ENCODE results near the gene APBA2. TPM values are rescaled to one million over a fixed set of nuclear protein-coding genes. Genes with fewer than 3 reads are reported as not detected.

Gene APBA2
- total RNA-seq, 4 donors from 2014 or later = 1.3 to 7.0 (median 2.4) TPM

GRCh38 chr15:28974142-28974541, 88.4 kb downstream of the APBA2 start:
- WGBS = 89% methylated on average over 7 of the region's 7 CpGs
- no peak overlapping the region for H3K27ac ChIP-seq
- H3K9me3 ChIP-seq = no peaks in the 10 kb centered on the region
- H3K4me1 ChIP-seq = no peaks in the 10 kb centered on the region
- no peak for TF ChIP-seq EP300 (IDR thresholded peaks at IDR 0.05)
- no peak for TF ChIP-seq POLR2A (IDR thresholded peaks at IDR 0.05)
- TF ChIP-seq CTCF (IDR thresholded peaks at IDR 0.05) = no peak
- TF ChIP-seq POLR2AphosphoS5 (IDR thresholded peaks at IDR 0.05) = no peak
- H3K36me3 ChIP-seq = no peaks in the 10 kb centered on the region
- DNase-seq (ENCODE audit: low spot score in 2 of 2) = no peak
- H3K4me3 ChIP-seq = no peak overlapping the region
- peaks cover 9% of the 10 kb centered on the region for H3K27me3 ChIP-seq

- WGBS = 14% methylated on average over 2 of the region's 2 CpGs
- TF ChIP-seq POLR2AphosphoS5 (IDR thresholded peaks at IDR 0.05) (no peak), EP300 (IDR thresholded peaks at IDR 0.05) (no peak), POLR2A (IDR thresholded peaks at IDR 0.05) (no peak), CTCF (IDR thresholded peaks at IDR 0.05) (peak in 1 of 2 donors; percentile 41)
- Histone ChIP-seq H3K4me1 (no peaks in the 10 kb centered on the region), H3K9me3 (no peaks in the 10 kb centered on the region), H3K4me3 (no peak overlapping the region), H3K27me3 (peaks cover 8% of the 10 kb centered on the region), H3K36me3 (no peaks in the 10 kb centered on the region), H3K27ac (no peak overlapping the region)
- DNase-seq (ENCODE audit: low spot score in 2 of 2) = no peak
Measured at GRCh38 chr15:28975766-28976179, 90.0 kb downstream of the APBA2 start.

- no peak for TF ChIP-seq CTCF (IDR thresholded peaks at IDR 0.05)
- no peak for TF ChIP-seq POLR2AphosphoS5 (IDR thresholded peaks at IDR 0.05)
- TF ChIP-seq EP300 (IDR thresholded peaks at IDR 0.05) = no peak
- TF ChIP-seq POLR2A (IDR thresholded peaks at IDR 0.05) = no peak
- DNase-seq (ENCODE audit: low spot score in 2 of 2) = no peak
- H3K4me1 ChIP-seq = no peaks in the 10 kb centered on the region
- no peak overlapping the region for H3K4me3 ChIP-seq
- no peaks in the 10 kb centered on the region for H3K27me3 ChIP-seq
- H3K9me3 ChIP-seq = no peaks in the 10 kb centered on the region
- WGBS = 68% methylated on average over 6 of the region's 6 CpGs
- H3K27ac ChIP-seq = no peak overlapping the region
- no peaks in the 10 kb centered on the region for H3K36me3 ChIP-seq
Measured at GRCh38 chr15:28977377-28978010, 91.7 kb downstream of the APBA2 start.

- H3K4me3 ChIP-seq = no peak overlapping the region
- H3K9me3 ChIP-seq = no peaks in the 10 kb centered on the region
- DNase-seq (ENCODE audit: low spot score in 2 of 2) = no peak
- no peak overlapping the region for H3K27ac ChIP-seq
- no peaks in the 10 kb centered on the region for H3K27me3 ChIP-seq
- no peaks in the 10 kb centered on the region for H3K4me1 ChIP-seq
- TF ChIP-seq POLR2A (IDR thresholded peaks at IDR 0.05) (no peak), CTCF (IDR thresholded peaks at IDR 0.05) (no peak), EP300 (IDR thresholded peaks at IDR 0.05) (no peak), POLR2AphosphoS5 (IDR thresholded peaks at IDR 0.05) (no peak)
- 86% methylated on average over 7 of the region's 7 CpGs for WGBS
- no peaks in the 10 kb centered on the region for H3K36me3 ChIP-seq
Measured at GRCh38 chr15:28978011-28978378, 92.2 kb downstream of the APBA2 start.

- TF ChIP-seq CTCF (IDR thresholded peaks at IDR 0.05) (no peak), POLR2A (IDR thresholded peaks at IDR 0.05) (no peak), EP300 (IDR thresholded peaks at IDR 0.05) (no peak), POLR2AphosphoS5 (IDR thresholded peaks at IDR 0.05) (no peak)
- no peak overlapping the region for H3K27ac ChIP-seq
- WGBS = 81% methylated on average over 3 of the region's 3 CpGs
Measured at GRCh38 chr15:28978661-28979060, 92.9 kb downstream of the APBA2 start.

More at GRCh38 chr15:28978661-28979060, 92.9 kb downstream of the APBA2 start:
- Histone ChIP-seq H3K9me3 (no peaks in the 10 kb centered on the region), H3K4me3 (no peak overlapping the region), H3K4me1 (no peaks in the 10 kb centered on the region), H3K27me3 (no peaks in the 10 kb centered on the region), H3K36me3 (no peaks in the 10 kb centered on the region)
- DNase-seq (ENCODE audit: low spot score in 2 of 2) = no peak
